NCI-H446 (cell line): ENCODE data around the gene UPK3BL1.
"Not testable (repeated sequence)": the region's sequence is repeated elsewhere in the genome, so short reads cannot be mapped to it uniquely, and the experiment has no call there.

Experiments
- DNase-seq, 2 experiments: peaks; one replicate each; lab custom pipeline; 2025; lab: John Stamatoyannopoulos, UW

Gene UPK3BL1, protein sequence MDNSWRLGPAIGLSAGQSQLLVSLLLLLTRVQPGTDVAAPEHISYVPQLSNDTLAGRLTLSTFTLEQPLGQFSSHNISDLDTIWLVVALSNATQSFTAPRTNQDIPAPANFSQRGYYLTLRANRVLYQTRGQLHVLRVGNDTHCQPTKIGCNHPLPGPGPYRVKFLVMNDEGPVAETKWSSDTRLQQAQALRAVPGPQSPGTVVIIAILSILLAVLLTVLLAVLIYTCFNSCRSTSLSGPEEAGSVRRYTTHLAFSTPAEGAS

DNA sequence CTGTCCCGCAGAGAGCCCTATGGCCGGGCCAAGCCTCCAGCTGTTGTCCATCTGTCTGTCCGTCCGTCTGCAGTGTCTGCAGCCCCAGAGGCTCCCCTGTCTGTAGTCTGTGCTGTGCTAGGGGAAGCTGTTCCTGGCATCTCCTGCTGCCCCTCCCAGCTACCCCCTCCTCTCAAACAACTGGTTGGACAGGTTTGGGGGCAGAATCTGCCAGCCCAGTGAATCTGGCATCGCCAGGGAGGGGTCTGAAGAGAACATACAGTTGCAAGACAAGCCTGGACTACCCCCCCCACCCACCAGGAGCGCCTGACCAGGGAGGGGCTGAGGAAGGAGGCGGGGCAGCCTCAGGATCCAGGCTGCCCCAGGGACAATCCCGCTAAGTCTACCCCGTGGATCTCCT, at the start of gene UPK3BL1:
Gene UPK3BL1, minus strand, starts transcription at position 101 of the 400 bp plus-strand sequence. Its CDS starts 50 bp downstream, at position 51.
- not testable (repeated sequence) for DNase-seq

DNA sequence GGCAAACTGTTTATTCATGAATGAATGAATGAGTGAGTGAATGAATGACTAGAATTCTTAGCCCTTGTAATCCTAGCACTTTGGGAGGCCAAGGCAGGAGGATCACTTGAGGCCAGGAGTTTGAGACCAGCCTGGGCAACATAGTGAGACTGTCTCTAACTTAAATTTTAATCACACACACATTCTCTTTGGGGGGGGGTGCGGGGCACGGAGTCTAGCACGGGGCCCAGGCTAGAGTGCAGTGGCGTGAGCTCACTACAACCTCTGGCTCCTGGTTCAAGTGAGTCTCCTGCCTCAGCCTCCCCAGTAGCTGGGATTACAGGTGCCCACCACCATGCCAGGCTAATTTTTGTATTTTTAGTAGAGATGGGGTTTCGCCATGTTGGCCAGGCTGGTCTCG, 48.0 kb upstream of the UPK3BL1 start:
- DNase-seq: not testable (repeated sequence)

DNA sequence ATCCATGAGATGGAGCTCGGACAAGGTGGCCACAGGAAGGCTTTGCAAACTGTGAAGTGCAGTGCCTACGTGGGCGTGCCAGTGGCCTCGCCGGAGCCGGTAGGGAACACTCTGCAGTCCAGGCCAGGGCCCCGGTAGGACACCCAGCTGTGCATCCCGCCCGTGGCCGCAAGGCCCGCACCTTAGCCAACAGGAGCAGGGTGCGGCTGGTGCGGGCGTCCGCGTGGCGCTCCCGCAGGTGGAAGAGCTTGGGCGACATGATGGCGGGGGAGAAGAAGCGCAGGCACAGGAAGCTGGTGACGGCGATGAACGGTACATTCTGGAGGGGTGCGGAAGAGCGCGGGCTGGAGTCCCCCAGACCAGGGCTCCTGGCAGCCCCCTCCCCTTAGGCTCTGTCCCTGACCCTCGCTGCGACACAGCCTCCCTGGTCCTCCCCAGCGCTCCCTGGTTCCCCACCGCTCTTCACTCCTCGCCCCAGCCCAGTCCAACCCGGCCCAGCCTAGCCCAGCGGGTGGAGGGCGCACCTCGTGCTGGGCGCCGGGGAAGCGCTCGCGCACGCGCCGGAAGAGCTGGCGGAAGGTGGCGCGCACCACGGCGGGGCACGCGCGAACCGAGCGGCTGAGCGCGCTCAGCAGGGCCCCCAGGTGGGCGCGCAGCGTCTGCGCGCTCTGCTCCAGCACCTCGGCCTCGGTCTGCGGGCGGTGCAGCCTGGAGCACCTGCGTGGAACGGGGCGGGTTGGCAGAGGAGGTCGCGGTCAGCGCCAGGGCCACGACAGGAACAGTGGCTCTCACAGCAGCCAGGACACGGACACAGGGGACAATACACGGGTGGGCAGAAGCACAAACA, 47.1 kb upstream of the UPK3BL1 start:
- not testable (repeated sequence) for DNase-seq

DNA sequence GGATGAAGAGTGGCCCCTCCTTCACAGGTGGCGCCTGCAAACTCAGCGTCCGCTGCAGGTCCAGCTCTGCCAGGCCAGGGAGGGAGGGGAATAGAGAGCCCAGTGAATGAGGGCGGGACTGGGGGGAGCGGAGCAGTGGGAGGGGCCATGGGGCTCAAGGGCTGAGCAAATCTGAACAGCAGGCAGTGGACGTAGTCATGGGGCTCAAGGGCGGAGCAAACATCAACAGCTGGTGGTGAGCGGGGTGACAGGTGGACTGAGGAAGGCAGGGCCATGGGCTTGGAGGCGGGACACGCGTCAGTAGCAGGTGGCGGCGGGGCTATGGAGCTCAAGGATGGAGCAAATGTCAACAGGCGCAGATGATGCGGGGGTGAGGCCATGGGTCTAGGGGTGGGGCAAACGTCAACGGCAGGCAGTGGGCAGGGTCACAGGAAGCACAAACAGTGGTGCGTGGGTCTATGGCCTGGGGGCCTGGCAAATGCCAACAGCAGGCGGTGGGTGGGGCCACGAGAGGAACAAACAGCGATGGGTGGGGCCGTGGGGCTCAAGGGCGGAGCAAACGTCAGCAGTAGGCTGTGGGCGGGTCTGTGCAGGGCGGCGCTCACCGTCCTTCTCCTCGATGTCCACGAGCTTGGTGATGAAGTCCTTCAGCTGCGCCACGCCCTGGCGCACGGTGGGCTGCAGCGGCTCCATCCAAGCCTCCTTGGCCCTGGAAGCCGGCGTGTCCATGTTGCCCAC, 45.9 kb upstream of the UPK3BL1 start:
- DNase-seq: not testable (repeated sequence)

DNA sequence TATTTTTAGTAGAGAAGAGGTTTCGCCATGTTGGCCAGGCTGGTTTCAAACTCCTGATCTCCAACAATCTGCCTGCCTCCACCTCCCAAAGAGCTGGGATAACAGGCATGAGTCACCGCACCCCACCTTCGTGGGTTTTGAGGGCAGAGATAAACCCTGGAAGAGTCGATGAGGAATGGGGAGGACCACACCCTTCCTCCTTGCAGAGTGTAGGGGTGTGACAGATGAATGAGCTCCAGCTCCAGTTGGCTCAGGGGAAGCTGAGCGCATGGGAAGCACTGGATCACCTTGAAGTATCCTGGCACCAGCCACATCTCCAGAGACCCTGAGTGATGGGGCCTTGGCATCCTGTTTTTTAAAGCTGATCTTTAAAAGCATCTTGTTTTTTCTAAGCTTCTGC, 40.0 kb upstream of the UPK3BL1 start:
- not testable (repeated sequence) for DNase-seq

DNA sequence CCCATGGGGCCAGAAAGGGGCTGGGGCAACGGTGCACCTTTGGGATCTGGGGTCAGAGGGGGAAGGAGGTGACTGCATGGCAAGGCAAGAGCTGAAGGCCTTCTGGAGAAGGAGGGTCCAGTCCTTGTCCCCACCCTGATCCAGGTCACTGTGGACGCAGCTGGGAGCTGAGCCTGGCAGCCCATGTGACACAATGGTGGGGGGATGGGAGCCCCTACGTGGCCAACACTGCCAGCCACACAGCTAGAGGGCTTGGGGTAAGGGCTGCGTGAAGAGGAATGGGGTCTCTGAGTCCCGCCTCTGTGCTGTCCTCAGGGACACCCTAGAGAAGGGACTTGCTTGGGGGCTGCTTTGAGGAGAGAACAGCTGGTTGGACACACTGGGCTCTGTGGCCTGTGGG, 38.2 kb upstream of the UPK3BL1 start:
- DNase-seq: not testable (repeated sequence)

DNA sequence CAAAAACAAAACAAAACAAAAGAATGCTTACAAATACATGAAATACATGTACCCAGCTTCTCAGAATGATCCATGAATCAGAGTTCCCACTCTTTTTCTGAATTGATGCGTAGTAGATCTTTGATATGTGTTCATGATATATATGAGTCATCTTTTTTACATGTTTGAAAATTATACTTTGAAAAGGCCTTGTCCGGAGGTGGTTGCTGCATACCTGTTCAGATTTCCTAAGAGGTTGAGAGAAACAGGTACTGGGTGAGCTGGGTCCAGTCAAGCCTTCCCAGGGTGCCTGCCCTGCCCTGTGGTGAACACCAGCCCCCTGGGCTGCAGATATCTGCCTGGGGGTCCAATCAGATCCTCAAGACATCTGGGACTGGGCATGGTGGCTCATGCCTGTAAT, 33.0 kb upstream of the UPK3BL1 start:
- DNase-seq: not testable (repeated sequence)

DNA sequence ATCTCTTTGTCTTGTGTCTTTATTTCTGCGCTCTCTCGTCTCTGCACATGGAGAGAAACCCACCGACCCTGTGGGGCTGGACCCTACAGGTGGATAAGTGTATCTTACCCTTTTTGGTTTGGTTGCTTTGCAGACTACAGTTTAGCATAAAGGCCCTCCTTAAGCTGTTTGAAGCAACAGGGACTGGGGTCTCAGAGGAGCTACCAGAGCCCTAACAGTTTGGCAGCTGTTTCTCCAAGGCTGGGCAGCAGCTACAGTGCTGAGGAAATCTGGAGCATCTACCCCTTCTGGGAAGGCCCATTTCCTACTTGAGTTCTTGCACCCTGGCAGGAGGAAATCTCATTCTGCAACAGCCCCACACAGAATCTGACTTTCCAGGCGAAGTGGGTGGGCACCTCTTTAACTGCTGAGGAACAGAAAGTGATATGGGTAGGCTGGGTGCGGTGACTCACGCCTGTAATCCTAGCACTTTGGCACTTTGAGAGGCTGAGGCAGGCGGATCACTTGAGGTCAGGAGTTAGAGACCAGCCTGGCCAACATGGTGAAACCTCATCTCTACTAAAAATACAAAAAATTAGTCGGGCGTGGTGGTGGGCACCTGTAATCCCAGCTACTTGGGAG, 31.0 kb upstream of the UPK3BL1 start:
- not testable (repeated sequence) for DNase-seq

DNA sequence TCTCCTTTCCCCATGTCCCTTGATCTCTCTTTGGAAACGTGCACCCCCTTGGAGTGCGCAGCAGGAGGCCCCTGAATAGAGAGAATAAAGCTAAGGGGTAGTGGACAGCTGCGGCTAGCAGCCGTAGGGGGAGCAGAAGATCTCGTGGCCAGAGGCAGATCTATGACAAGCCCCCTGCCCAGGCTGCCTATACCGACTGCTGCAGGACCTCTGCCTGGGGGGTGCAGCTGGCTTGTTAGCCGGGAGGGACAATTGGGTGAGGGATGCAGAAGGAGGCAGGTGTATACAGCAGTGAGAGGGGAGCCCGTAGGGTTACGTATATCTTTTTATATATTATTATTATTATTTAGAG, 29.3 kb upstream of the UPK3BL1 start:
- not testable (repeated sequence) for DNase-seq

DNA sequence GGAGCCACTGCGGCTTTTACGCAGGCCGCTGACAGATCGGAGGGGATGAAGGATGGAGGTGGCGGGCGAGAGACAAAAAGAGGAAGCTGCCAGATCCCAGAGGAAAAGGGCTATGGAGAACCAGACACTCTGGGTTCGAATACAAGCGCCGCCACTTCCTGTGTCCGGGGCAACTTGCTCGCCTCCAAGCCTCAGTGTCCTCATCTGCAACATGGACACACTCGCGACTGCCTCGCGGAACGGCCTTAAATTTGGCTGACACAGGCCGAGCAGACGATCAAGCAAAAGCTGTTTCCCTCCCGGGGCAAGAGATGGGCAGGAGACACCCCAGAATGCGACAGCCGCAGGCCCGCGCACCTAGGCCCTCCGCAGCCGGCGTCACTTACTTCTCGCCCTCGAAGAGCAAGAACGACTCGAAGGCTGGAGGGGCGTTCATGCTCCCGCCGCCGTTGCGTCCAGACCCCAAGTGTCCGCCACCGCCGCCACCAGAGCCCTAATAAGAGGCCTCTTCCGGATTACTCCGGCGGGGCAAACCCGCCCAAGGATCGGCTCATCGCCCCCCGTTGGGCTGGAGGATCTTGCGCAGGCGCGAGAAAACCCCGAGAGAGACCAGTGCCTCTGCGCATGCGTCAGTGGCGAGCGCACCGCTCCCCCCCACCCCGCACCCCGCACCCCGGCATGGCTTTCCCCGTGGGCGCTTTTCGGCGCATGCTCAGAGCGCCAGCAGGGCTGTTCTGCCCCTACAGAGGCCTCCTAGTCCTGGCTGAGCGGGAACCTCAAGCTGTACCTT, 28.8 kb upstream of the UPK3BL1 start, which contains the start of gene POLR2J2:
Gene POLR2J2, minus strand, starts transcription at position 498 of the 790 bp plus-strand sequence. Its CDS starts 62 bp downstream, at position 436.
- not testable (repeated sequence) for DNase-seq

DNA sequence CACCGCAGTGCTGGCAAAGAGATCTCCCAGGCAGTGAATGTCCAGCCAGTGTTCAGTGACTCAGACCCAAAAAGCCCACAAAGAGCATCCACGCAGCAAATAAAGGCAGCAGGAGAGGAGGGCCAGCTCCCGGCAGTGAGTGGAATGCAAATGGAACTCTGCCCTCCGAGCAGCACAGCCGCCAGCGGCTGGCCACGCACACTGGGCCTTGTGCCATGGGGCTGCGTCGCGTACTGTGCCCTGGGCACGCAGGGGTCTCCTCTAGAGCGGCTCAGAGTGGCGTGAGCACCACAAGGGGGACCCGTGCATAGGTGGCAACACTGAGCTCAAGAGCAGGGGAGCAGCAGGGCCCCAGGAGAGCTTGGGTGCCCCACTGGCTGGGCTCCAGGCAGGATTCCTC, 24.9 kb upstream of the UPK3BL1 start:
- not testable (repeated sequence) for DNase-seq

DNA sequence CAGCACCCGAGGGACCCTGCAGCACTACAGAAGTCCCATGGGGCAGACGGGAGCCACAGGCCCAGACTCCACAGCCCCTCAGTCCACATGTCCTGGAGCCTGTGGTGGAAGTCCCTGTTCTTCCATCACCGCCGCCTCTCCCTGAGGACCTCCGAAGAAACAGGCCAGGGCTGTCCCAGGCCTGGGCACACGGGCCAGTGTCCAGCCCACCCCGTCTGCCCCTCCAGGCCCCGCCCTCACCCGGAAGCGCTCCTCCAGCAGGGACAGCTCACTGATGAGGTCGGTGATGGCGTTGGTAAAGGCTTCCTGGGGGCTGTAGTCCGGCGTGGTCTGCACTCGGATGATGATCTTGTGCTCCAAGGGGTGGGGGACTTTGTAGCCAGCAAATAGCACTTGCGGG, 24.3 kb upstream of the UPK3BL1 start:
- DNase-seq: not testable (repeated sequence)

DNA sequence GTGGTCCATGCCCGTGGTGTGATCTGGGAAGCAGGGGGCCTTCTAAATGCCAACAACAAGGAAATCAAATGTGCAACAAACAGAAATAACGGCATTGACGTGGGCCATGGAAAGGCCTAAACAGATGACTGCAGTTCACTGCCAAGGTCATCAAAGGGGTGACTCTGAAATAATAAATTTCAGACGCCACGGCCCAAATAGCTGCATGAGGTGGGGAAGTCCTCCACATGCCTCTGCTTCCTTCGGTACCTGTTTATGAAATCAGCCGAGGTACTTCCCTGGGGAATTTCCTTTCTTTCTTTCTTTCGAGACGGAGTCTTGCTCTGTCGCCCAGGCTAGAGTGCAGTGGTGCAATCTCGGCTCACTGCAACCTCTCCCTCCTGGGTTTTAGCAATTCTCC, 22.2 kb upstream of the UPK3BL1 start:
- DNase-seq: not testable (repeated sequence)

DNA sequence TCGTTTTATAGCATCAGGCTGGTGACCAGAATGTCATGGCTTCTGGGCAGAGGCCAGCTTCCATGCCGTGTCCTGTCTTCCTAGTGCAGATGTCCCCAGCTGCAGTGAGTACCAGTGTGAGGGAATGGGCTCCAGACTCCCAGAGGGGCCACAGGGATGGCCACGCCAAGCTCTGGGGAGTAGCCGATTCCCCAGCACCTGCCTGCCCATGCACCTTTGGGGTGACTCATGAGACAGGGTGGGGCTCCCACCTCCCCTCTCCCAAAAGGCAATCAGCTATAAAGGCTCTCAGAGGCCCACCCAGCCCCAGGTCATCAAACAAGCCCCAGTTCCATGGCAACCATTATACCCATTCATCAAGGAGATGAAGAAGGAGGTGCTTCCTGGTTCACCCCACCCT, 7.3 kb upstream of the UPK3BL1 start, which contains the start of gene SPDYE2B:
Gene SPDYE2B, plus strand, starts transcription at position 396 of the 400 bp plus-strand sequence. CDS start 2,030 bp downstream, outside the sequence.
- not testable (repeated sequence) for DNase-seq

DNA sequence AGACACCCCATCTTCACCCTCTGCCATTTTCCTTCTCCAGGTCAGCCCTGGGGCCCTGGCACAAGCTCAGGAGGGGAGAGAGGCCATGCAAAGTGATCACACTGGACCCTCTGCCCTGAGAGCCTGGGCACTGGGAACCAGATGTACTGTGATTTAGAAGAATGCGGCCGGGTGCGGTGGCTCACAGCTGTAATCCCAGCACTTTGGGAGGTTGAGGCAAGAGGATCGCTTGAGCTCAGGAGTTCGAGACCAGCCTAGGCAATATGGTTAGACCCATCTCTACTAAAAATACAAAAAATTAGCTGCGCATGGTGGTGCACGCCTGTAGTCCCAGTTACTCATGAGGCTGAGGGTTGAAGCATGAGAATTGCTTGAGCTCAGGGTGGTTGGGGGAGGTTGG, 5.2 kb upstream of the UPK3BL1 start:
- not testable (repeated sequence) for DNase-seq

DNA sequence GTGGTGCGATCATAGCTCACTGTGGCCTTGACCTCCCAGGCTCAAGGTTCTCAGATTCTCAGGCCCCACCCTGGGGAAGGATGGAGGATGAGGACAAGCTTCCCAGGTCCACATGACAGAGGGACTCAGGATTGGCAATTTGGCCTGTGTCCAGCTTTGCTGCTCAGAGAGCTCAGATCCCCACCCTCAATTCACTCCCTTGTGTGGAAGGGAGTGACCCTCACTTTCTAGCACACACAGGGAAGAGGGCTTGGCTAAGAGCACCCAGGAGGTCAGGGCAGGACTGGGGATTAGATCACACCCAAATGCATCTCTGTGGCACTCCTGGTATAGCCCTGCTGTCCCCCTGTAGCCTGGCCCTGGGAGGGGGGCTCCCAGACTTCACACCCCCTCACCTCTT, 813 bp upstream of the UPK3BL1 start:
- DNase-seq: not testable (repeated sequence)

DNA sequence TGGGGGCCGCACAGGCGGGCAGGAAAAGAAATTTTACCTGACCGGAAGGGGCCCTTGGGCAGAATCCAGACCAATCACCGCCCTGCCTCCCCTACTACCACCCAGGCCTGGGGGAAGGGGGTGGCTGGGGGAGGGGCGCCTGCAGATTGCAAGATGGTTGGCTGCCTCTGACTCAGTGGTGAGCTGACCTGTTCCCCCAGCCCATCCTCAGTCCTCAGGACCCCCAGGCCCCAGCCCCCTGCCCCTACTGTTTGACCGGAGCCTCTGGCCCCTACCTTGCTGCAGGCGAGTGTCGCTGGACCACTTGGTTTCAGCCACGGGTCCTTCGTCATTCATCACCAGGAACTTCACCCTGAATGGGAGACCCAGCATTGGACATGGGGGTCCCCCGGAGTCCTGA, 3.7 kb downstream of the UPK3BL1 start:
- not testable (repeated sequence) for DNase-seq

DNA sequence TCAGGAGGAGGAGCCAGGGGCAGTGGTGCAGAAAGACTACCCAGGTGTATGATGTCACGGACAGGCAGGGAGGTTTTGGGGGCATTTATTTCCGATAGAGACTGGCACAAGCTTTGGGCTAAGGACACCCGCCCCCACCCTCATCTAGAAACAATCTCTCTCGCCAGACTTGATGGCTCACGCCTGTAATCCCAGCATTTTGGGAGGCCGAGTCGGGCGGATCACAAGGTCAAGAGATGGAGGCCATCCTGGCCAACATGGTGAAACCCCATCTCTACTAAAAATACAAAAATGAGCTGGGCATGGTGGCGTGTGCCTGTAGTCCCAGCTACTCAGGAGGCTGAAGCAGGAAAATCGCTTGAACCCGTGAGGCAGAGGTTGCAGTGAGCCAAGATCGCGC, 5.6 kb downstream of the UPK3BL1 start:
- not testable (repeated sequence) for DNase-seq

DNA sequence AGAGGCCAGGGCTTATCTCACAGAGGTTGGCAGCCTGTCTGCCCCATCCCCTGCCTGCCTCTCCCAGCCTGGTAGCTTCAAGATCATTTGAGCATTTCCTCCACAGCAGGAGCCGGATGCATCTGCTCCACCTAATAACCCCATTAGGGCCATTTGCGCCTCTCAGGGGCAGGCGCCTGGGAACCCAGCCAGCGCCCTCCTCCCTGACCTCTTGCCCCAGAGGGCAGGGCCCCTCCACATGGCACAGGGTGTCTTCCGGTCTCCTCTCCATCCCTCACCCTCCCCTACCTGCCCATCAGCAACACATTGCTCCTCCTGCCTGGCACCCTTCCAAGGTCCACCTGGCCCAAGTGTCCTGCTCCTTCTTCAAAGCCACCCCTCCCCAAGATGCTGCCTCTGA, 7.2 kb downstream of the UPK3BL1 start:
- DNase-seq: not testable (repeated sequence)

DNA sequence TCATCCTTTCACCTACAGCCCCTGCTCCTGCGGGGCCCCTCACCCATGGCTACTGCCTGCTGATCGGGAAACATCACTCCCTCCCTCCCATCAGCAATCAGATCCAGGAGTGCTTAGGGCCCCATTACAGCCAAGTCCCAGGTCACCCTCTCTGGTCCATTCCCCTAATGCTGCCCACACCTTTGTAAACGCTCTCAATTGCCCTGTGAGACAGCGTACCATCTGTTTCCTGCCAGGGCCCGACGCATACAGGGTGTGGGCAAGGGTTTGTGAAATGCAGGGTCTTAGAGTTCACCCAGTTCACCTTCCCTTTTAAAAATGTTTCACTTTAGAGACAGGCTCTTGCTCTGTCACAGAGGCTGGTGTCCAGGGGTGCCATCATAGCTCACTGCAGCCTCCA, 8.3 kb downstream of the UPK3BL1 start:
- DNase-seq: not testable (repeated sequence)

DNA sequence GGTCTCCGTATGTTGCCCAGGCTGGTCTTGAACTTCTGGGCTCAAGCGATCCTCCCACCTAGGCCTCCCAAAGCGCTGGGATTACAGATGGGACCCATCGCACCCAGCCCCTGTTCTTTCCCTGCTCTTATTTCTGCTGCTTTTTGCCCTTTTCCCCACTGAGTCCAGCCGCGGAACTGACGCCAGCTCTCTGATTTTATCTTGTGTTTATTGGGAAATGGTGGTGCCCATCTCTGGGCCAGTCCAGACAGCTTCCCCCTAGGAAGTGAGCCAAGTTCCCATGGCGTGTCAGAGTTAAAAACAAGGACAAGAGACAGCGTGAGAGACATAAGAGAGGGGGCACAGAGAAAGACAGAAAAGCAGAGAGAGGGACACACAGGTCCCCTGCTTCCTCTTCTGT, 12.0 kb downstream of the UPK3BL1 start:
- DNase-seq: not testable (repeated sequence)
